Endodermal cell (in vitro differentiated cells): ENCODE data around the gene RARRES2. TPM values are rescaled to one million over a fixed set of nuclear protein-coding genes. Genes with fewer than 3 reads are reported as not detected.
A peak's percentile ranks its signal among the peaks of the same experiment; 100 is the strongest.
"Not testable (repeated sequence)": the region's sequence is repeated elsewhere in the genome, so short reads cannot be mapped to it uniquely, and the experiment has no call there.

Experiments
- DNase-seq: peaks from one replicate; pipeline ENCODE4 v3.0.0-alpha.2; 2017
- H3K27ac ChIP-seq: 2 replicates; pipeline ENCODE4 v1.5.1; 2013; ENCODE audit warnings: mild to moderate bottlenecking, low read depth, low read length, moderate library complexity
- H3K27me3 ChIP-seq: 2 replicates; pipeline ENCODE4 v1.6.1; 2013; ENCODE audit warnings: mild to moderate bottlenecking, low read length, moderate library complexity; ENCODE audit not compliant: insufficient read depth, control insufficient read depth, poor library complexity, severe bottlenecking
- H3K36me3 ChIP-seq: 2 replicates; pipeline ENCODE4 v1.7.0; 2013; ENCODE audit warnings: mild to moderate bottlenecking, low read length, moderate library complexity; ENCODE audit not compliant: control insufficient read depth, insufficient read depth
- H3K4me1 ChIP-seq: one replicate; pipeline ENCODE4 v1.7.0; 2013; ENCODE audit warnings: low read length; ENCODE audit not compliant: control insufficient read depth, insufficient read depth
- H3K4me3 ChIP-seq: 2 replicates; pipeline ENCODE4 v1.5.1; 2013; ENCODE audit warnings: mild to moderate bottlenecking, low read length, moderate library complexity
- H3K9ac ChIP-seq: 2 replicates; pipeline ENCODE4 v1.6.1; 2013; ENCODE audit warnings: mild to moderate bottlenecking, low read length, moderate library complexity; ENCODE audit not compliant: poor library complexity, severe bottlenecking; ENCODE audit errors: extremely low read depth
- H3K9me3 ChIP-seq: 2 replicates; pipeline ENCODE4 v1.6.1; 2013; ENCODE audit warnings: mild to moderate bottlenecking, low read length, moderate library complexity; ENCODE audit not compliant: control insufficient read depth
- H3K27ac Mint-ChIP-seq: 2 replicates; pipeline ENCODE4 v1.8.0; 2020; ENCODE audit warnings: mixed read lengths
- H3K27me3 Mint-ChIP-seq: 2 replicates; pipeline ENCODE4 v1.8.0; 2021; ENCODE audit warnings: mild to moderate bottlenecking, mixed read lengths; ENCODE audit not compliant: insufficient read depth
- H3K36me3 Mint-ChIP-seq: 2 replicates; pipeline ENCODE4 v1.8.0; 2020; ENCODE audit warnings: low read depth, mixed read lengths
- H3K4me1 Mint-ChIP-seq: 2 replicates; pipeline ENCODE4 v1.8.0; 2020; ENCODE audit warnings: mixed read lengths
- H3K4me3 Mint-ChIP-seq: 2 replicates; pipeline ENCODE4 v1.8.0; 2020; ENCODE audit warnings: mild to moderate bottlenecking, moderate library complexity, mixed read lengths
- H3K9me3 Mint-ChIP-seq: 2 replicates; pipeline ENCODE4 v1.8.0; 2020; ENCODE audit warnings: mild to moderate bottlenecking, mixed read lengths
- WGBS, 2 experiments: methylation state at CpG; one replicate each; pipeline versions ENCODE4 v1.1.5 to v1.1.7; 2013; ENCODE audit warnings: missing lambda C conversion rate in 2 of 2, mixed read lengths in 1 of 2; ENCODE audit not compliant: insufficient coverage in 1 of 2, insufficient read length in 1 of 2; 5-methylcytosine and 5-hydroxymethylcytosine counted together
- total RNA-seq, 2 donors: library from RNA; stranded (reverse); fragmentation: NEBNext Ultra II Directional in 1 of 2; extraction: Animal tissue kit (Norgen Biotek cat#: 25700) in 1 of 2; gene quantifications; 2 replicates in 1 of 2; 3 replicates in 1 of 2; pipeline ENCODE4 v1.2.1, GENCODE V29; 2021
- TF ChIP-seq, protein P1 (sequence below): fragments of 200-600 bp; sonication (generic); conservative IDR thresholded peaks from 2 replicates; pipeline ENCODE4 v1.5.0; 2021; ENCODE audit warnings: antibody characterized with exemption, mild to moderate bottlenecking

The RARRES2 gene
- total RNA-seq, 2 donors from 2014 or later = 32.2 to 48.2 TPM

DNA sequence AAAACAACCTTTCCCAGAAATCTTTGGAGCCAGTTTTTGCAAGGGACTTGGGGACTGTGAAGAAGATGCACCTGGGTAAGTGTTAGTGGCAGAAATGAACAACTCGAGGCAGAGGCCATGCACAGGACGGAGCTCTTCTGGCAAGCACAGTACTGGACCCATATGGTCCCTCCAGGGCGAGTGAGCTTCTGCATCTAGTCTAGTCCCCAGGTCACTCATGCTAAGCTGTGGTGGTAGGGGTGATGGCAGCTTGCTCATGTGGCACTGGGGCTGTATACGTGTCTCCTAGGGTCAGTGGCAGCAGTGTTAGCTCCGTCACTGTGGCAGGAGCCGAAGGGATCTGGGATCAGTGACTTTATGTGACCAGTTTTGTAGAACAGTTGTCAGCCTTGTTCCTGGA, 27.6 kb downstream of the RARRES2 start:
- Histone ChIP-seq H3K36me3 (no peaks in the 10 kb centered on the region), H3K27ac (no peak overlapping the region), H3K9me3 (no peaks in the 10 kb centered on the region), H3K4me1 (no peaks in the 10 kb centered on the region), H3K27me3 (no peaks in the 10 kb centered on the region), H3K4me3 (no peak overlapping the region), H3K9ac (no peak overlapping the region)
- Mint-ChIP-seq H3K4me3 (no peak overlapping the region), H3K36me3 (no peaks in the 10 kb centered on the region), H3K27ac (no peak overlapping the region), H3K9me3 (peaks cover under 1% of the 10 kb centered on the region), H3K27me3 (peaks cover 4% of the 10 kb centered on the region), H3K4me1 (peaks cover 17% of the 10 kb centered on the region)
- 93 to 95% methylated on average over 3 to 6 of the region's 6 CpGs for WGBS, 2 experiments
- no peak for DNase-seq
- TF ChIP-seq, protein P1, sequence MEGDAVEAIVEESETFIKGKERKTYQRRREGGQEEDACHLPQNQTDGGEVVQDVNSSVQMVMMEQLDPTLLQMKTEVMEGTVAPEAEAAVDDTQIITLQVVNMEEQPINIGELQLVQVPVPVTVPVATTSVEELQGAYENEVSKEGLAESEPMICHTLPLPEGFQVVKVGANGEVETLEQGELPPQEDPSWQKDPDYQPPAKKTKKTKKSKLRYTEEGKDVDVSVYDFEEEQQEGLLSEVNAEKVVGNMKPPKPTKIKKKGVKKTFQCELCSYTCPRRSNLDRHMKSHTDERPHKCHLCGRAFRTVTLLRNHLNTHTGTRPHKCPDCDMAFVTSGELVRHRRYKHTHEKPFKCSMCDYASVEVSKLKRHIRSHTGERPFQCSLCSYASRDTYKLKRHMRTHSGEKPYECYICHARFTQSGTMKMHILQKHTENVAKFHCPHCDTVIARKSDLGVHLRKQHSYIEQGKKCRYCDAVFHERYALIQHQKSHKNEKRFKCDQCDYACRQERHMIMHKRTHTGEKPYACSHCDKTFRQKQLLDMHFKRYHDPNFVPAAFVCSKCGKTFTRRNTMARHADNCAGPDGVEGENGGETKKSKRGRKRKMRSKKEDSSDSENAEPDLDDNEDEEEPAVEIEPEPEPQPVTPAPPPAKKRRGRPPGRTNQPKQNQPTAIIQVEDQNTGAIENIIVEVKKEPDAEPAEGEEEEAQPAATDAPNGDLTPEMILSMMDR = no peak

DNA sequence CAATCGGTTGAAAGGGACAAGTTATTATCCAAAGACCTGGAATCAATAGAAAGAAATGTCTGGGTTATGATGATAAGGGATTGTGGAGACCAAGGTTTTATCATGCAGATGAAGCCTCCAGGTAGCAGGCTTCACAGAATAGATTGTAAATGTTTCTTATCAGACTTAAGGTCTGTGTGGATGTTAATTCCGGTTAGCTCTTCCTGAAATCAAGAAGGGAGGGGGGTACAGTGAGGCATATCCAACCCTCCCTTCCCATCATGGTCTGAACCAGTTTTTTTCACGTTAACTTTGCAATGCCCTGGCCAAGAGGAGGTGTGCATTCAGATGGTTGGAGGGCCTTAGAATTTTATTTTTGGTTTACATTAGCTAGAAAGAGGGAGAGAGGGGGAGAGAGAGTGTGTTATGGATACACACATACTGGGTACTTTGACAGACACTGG, 28.0 kb downstream of the RARRES2 start:
- Mint-ChIP-seq H3K27me3 (peaks cover 9% of the 10 kb centered on the region), H3K4me1 (peaks cover 17% of the 10 kb centered on the region), H3K9me3 (peaks cover 5% of the 10 kb centered on the region), H3K36me3 (no peaks in the 10 kb centered on the region), H3K4me3 (no peak overlapping the region), H3K27ac (peak overlapping the region; percentile 23)
- TF ChIP-seq, protein P1 = no peak
- Histone ChIP-seq H3K4me1 (no peaks in the 10 kb centered on the region), H3K27me3 (no peaks in the 10 kb centered on the region), H3K27ac (no peak overlapping the region), H3K36me3 (no peaks in the 10 kb centered on the region), H3K4me3 (no peak overlapping the region), H3K9me3 (no peaks in the 10 kb centered on the region), H3K9ac (no peak overlapping the region)
- 61 to 88% methylated on average over 2 to 3 of the region's 3 CpGs for WGBS, 2 experiments
- DNase-seq = no peak

DNA sequence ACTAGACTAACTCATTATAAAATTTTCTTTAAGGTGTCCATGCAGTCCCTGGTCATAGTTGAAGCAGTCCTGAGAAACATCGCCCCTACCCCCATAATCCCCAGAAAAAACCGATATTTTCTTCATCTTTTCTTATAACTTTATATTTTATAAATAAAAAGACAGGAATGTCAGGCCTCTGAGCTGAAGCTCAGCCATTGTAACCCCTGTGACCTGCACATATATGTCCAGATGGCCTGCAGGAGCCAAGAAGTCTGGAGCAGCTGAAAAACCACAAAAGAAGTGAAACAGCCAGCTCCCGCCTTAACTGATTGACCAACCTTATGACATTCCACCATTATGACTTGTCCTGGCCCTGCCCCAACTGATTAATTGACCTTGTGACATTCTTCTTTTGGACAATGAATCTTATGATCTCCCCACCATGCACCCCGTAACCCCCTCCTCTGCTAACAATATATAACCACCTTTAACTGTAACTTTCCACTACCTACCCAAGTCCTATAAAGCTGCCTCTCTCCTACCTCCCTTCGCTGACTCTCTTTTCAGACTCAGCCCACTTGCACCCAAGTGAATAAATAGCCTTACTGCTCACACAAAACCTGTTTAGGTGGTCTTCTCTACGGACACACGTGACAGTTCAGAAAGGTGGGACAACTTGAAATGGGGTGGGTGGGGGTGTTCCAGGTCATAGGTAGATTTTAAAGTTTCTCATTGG, 28.6 kb downstream of the RARRES2 start:
- H3K9ac ChIP-seq, H3K9me3 ChIP-seq, H3K36me3 Mint-ChIP-seq, H3K4me3 Mint-ChIP-seq, H3K27ac ChIP-seq, H3K4me3 ChIP-seq, H3K36me3 ChIP-seq, H3K27me3 ChIP-seq, H3K4me1 ChIP-seq, DNase-seq: not testable (repeated sequence)
- Mint-ChIP-seq H3K27ac (peak overlapping the region; percentile 23), H3K4me1 (peaks cover 16% of the 10 kb centered on the region), H3K9me3 (peaks cover 10% of the 10 kb centered on the region), H3K27me3 (peaks cover 10% of the 10 kb centered on the region)
- WGBS, 2 experiments = 76 to 100% methylated on average over 1 to 6 of the region's 7 CpGs
